ENCODE results near the gene PCDHB4. TPM values are rescaled to one million over a fixed set of nuclear protein-coding genes. Genes with fewer than 3 reads are reported as not detected.
A peak's percentile ranks its signal among the peaks of the same experiment; 100 is the strongest.
"Not testable (repeated sequence)": the region's sequence is repeated elsewhere in the genome, so short reads cannot be mapped to it uniquely, and the experiment has no call there.

PCDHB4 gene
- polyA plus RNA-seq (ENCODE audit: low read depth in 6 of 6), result not detected

DNA sequence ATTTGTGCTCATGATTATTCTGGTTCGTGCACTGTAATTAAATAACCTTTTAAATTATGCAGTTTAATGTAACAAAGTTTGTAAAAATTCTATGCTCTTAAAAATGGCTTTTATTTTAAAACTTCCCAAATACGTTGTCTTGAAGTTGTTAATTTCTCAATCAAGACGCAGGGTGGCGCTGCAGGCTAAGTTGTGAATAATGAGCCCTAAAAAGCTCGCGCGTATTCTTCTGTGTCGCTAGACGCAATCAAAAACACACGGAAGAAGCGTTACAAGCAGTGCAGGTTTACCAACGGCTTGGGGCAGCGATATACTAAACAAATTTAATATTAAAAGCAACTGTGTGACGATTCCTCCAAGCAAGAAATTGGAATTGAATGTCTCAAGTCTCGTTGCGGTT, at the start of gene PCDHB4:
PCDHB4 (plus strand) TSS at position 256 of the 400 bp plus-strand sequence. CDS start 181 bp downstream, outside the sequence.
- Mint-ChIP-seq H3K9me3 (peaks cover 4 to 31% (median 15%) of the 10 kb centered on the region in 7 donors), H3K36me3 (peaks cover 0 to 6% of the 10 kb centered on the region in 2 donors), H3K4me1 (no peaks in the 10 kb centered on the region), H3K27me3 (peaks cover 7 to 23% (median 20%) of the 10 kb centered on the region in 3 donors), H3K27ac (no peak within 1 kb of the TSS), H3K4me3 (no peak within 1 kb of the TSS)
- no peak for DNase-seq
- ATAC-seq (ENCODE audit: low read depth in 2 of 2), result no peak

DNA sequence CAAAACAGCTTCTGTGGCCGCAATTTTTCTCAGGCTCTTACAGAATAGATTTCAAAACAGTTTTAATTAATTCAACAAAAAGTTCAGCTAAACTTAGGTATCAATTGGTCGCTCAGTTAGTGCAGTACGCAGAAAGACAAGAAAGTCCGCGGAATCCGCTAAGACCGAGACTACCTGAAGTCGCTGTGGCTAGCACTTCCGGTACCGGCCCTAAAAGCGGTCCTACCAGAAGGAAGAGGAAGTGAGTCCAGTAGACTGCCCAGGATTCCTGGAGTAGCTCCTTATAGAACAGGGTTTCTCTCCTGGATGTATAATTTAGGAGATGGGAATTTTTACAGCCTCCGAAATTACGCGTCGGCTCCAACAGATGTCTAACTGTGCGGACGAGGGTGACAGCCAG, 43.8 kb upstream of the PCDHB4 start:
- Mint-ChIP-seq H3K36me3 (no peaks in the 10 kb centered on the region), H3K4me1 (no peaks in the 10 kb centered on the region), H3K27me3 (peaks cover 9 to 15% (median 12%) of the 10 kb centered on the region in 3 donors), H3K27ac (no peak overlapping the region), H3K4me3 (no peak overlapping the region), H3K9me3 (peaks cover 0 to 31% (median 9%) of the 10 kb centered on the region in 7 donors)
- ATAC-seq (ENCODE audit: low read depth in 2 of 2) (no peak), DNase-seq (no peak)

DNA sequence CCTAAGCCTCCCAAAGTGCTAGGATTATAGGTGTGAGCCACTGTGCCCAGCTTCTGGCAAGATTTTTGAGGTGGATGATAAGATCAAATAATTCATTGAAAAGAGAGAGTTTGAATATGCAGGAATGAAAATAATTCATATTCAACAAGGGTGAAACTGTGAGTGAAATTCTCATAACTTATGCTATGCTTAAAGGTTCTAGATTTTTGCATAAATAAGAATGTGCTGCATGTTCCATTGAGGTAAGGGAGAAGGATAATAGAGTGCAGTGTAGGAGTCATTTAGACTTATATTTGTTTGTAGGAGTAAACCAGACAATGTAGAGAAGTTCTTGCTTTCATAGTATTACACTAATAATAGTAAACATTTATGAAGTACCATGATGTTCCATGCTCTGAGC, 39.4 kb upstream of the PCDHB4 start:
- H3K4me3 Mint-ChIP-seq, result no peak overlapping the region
- H3K9me3 Mint-ChIP-seq, result peaks cover 6 to 40% (median 13%) of the 10 kb centered on the region in 7 donors
- ATAC-seq (ENCODE audit: low read depth in 2 of 2), result no peak

DNA sequence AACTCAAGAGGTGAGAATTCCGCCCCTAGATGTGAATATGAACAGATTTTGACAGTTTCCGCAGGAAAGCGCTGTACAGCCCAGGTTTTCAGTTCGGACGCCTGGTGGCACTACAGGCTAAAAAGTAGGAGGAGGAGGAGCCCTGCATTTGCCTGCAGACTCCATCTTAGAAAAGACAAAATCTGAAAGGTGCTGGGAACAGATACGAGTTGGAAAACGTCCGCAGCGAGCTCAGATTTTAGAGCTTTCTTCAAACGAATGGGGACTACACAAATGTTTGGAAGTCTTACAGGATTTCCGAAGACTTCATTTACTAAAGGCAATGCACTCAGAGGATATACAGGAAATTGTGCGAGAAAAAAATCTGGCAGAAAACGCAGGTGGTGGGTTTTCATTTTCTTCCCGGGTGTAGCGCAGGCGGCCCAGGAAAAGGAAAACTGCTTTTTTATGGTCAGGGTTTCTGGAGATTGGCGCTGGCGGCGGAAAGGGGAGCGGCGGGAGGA, 37.1 kb upstream of the PCDHB4 start:
- peak; percentile 52 to 55 for ATAC-seq (ENCODE audit: low read depth in 2 of 2)

More for the DNA sequence above, 39.4 kb upstream of the PCDHB4 start:
- H3K27ac Mint-ChIP-seq, result no peak overlapping the region
- peaks cover 4 to 9% (median 7%) of the 10 kb centered on the region in 3 donors for H3K4me1 Mint-ChIP-seq
- peaks cover 5 to 13% of the 10 kb centered on the region in 2 donors for H3K36me3 Mint-ChIP-seq
- peaks cover 20 to 36% (median 30%) of the 10 kb centered on the region in 3 donors for H3K27me3 Mint-ChIP-seq
- no peak for DNase-seq

DNA sequence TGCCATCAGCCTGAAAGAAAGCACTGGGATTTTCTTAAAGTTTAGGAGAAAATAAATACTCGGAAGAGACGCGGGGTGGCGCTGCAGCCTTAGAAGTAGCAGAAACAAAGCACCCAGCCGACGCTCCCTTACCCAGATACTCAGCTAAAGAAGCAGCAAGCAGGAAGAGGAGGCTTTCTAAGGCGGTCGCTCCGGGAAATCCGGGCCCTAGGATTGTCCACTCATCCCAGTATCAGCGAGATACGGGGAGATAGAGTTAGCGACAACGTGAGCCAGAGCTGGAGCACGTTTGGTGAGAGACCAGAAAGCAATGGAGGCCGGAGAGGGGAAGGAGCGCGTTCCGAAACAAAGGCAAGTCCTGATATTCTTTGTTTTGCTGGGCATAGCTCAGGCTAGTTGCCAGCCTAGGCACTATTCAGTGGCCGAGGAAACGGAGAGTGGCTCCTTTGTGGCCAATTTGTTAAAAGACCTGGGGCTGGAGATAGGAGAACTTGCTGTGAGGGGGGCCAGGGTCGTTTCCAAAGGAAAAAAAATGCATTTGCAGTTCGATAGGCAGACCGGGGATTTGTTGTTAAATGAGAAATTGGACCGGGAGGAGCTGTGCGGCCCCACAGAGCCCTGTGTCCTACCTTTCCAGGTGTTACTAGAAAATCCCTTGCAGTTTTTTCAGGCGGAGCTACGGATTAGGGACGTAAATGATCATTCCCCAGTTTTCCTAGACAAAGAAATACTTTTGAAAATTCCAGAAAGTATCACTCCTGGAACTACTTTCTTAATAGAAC, 26.9 kb upstream of the PCDHB4 start, which contains the start of gene PCDHB2:
PCDHB2 (plus strand) TSS at position 135 of the 782 bp plus-strand sequence; CDS start at position 311, 176 bp downstream.
- H3K9me3 Mint-ChIP-seq, result peaks cover 0 to 52% (median 22%) of the 10 kb centered on the region in 7 donors
- peaks cover 30 to 48% (median 39%) of the 10 kb centered on the region in 3 donors for H3K27me3 Mint-ChIP-seq
- no peak for ATAC-seq (ENCODE audit: low read depth in 2 of 2)
- peak within 1 kb of the TSS in 2 of 8 donors; percentile 27 to 34 for H3K4me3 Mint-ChIP-seq
- H3K36me3 Mint-ChIP-seq, result peaks cover 8 to 19% of the 10 kb centered on the region in 2 donors
- H3K4me1 Mint-ChIP-seq, result no peaks in the 10 kb centered on the region
- no peak for DNase-seq
- peak within 1 kb of the TSS in 1 of 6 donors; percentile 9 for H3K27ac Mint-ChIP-seq

More for the DNA sequence above, 37.1 kb upstream of the PCDHB4 start:
- Mint-ChIP-seq H3K36me3 (peaks cover 5 to 17% of the 10 kb centered on the region in 2 donors), H3K4me3 (peak overlapping the region; percentile 78 to 95 (median 86)), H3K27ac (peak overlapping the region in 1 of 6 donors; percentile 22), H3K27me3 (peaks cover 35 to 38% (median 35%) of the 10 kb centered on the region in 3 donors), H3K4me1 (peaks cover 4 to 9% (median 7%) of the 10 kb centered on the region in 3 donors), H3K9me3 (peaks cover 7 to 40% (median 12%) of the 10 kb centered on the region in 7 donors)
- DNase-seq, result peak; percentile 6

DNA sequence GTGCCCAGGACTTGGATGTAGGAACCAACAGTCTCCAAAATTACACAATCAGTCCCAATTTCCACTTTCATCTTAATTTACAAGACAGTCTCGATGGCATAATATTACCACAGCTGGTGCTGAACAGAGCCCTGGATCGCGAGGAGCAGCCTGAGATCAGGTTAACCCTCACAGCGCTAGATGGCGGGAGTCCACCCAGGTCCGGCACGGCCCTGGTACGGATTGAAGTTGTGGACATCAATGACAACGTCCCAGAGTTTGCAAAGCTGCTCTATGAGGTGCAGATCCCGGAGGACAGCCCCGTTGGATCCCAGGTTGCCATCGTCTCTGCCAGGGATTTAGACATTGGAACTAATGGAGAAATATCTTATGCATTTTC, 26.4 kb upstream of the PCDHB4 start:
- Mint-ChIP-seq H3K27me3 (peaks cover 33 to 52% (median 45%) of the 10 kb centered on the region in 3 donors), H3K36me3 (peaks cover 8 to 25% of the 10 kb centered on the region in 2 donors), H3K9me3 (peaks cover under 1 to 57% (median 25%) of the 10 kb centered on the region in 7 donors), H3K27ac (no peak overlapping the region), H3K4me1 (peaks cover 0 to 2% (median 1%) of the 10 kb centered on the region in 3 donors), H3K4me3 (no peak overlapping the region)
- no peak for DNase-seq
- ATAC-seq (ENCODE audit: low read depth in 2 of 2), result no peak

DNA sequence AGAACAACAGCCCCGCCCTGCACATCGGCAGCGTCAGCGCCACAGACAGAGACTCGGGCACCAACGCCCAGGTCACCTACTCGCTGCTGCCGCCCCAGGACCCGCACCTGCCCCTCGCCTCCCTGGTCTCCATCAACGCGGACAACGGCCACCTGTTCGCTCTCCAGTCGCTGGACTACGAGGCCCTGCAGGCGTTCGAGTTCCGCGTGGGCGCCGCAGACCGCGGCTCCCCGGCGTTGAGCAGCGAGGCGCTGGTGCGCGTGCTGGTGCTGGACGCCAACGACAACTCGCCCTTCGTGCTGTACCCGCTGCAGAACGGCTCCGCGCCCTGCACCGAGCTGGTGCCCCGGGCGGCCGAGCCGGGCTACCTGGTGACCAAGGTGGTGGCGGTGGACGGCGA, 25.4 kb upstream of the PCDHB4 start:
- Mint-ChIP-seq H3K9me3 (peaks cover 4 to 61% (median 28%) of the 10 kb centered on the region in 7 donors), H3K27me3 (peaks cover 42 to 54% (median 53%) of the 10 kb centered on the region in 3 donors), H3K27ac (peak overlapping the region in 3 of 6 donors; percentile 42 to 85 (median 78)), H3K36me3 (peaks cover 12 to 30% of the 10 kb centered on the region in 2 donors)
- ATAC-seq (ENCODE audit: low read depth in 2 of 2); H3K4me3 Mint-ChIP-seq; DNase-seq; H3K4me1 Mint-ChIP-seq: not testable (repeated sequence)

DNA sequence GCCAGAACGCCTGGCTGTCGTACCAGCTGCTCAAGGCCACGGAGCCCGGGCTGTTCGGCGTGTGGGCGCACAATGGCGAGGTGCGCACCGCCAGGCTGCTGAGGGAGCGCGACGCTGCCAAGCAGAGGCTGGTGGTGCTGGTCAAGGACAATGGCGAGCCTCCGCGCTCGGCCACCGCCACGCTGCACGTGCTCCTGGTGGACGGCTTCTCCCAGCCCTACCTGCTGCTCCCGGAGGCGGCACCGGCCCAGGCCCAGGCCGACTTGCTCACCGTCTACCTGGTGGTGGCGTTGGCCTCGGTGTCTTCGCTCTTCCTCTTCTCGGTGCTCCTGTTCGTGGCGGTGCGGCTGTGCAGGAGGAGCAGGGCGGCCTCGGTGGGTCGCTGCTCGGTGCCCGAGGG, 25.0 kb upstream of the PCDHB4 start:
- H3K27ac Mint-ChIP-seq; H3K4me1 Mint-ChIP-seq; H3K4me3 Mint-ChIP-seq; DNase-seq; ATAC-seq (ENCODE audit: low read depth in 2 of 2): not testable (repeated sequence)
- H3K27me3 Mint-ChIP-seq, result peaks cover 46 to 58% (median 53%) of the 10 kb centered on the region in 3 donors
- peaks cover 16 to 30% of the 10 kb centered on the region in 2 donors for H3K36me3 Mint-ChIP-seq
- peaks cover 4 to 65% (median 31%) of the 10 kb centered on the region in 7 donors for H3K9me3 Mint-ChIP-seq

DNA sequence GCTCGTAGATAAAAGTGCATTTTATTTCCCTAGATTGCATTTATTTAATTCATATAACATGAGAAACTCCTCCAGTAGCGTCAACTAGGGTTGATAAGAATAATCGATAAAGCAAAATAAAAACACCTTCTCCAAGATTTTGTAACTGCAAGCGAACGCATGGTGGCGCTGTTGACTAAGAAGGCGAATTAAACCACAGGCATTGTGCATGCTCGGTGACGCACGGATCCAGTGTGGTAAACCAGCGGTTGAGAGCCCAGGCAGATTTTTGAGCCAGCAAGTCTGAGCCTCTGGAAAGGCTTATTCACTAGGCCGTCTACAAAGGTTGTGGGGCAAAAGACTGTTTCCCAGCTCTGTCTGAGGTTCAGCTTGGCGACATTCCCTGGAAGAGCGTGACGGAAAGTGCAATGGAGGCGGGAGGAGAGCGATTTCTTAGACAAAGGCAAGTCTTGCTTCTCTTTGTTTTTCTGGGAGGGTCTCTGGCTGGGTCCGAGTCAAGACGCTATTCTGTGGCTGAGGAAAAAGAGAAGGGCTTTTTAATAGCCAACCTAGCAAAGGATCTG, 21.3 kb upstream of the PCDHB4 start, which contains the start of gene PCDHB3:
PCDHB3 (plus strand) TSS at position 231 of the 563 bp plus-strand sequence; CDS start at position 408, 177 bp downstream.
- ATAC-seq (ENCODE audit: low read depth in 2 of 2) (no peak), DNase-seq (no peak)
- Mint-ChIP-seq H3K27me3 (peaks cover 26 to 48% (median 29%) of the 10 kb centered on the region in 3 donors), H3K27ac (no peak within 1 kb of the TSS), H3K4me1 (peaks cover 0 to 5% (median 4%) of the 10 kb centered on the region in 3 donors), H3K36me3 (peaks cover 11 to 15% of the 10 kb centered on the region in 2 donors), H3K9me3 (peaks cover 4 to 53% (median 25%) of the 10 kb centered on the region in 7 donors), H3K4me3 (peak within 1 kb of the TSS in 1 of 8 donors; percentile 49)

DNA sequence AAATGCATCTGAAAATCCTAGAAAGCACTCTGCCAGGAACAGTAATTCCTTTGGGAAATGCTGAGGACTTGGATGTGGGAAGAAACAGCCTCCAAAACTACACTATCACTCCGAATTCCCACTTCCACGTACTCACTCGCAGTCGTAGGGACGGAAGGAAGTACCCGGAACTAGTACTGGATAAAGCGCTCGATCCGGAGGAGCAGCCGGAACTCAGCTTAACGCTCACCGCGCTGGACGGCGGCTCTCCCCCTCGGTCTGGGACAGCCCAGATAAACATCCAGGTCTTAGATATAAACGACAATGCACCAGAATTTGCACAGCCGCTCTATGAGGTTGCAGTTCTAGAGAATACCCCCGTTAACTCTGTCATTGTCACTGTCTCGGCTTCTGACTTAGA, 20.6 kb upstream of the PCDHB4 start:
- Mint-ChIP-seq H3K27me3 (peaks cover 26 to 41% (median 28%) of the 10 kb centered on the region in 3 donors), H3K4me1 (peaks cover 0 to 5% (median 4%) of the 10 kb centered on the region in 3 donors), H3K9me3 (peaks cover 4 to 49% (median 20%) of the 10 kb centered on the region in 7 donors), H3K36me3 (peaks cover 11 to 15% of the 10 kb centered on the region in 2 donors), H3K27ac (no peak overlapping the region), H3K4me3 (no peak overlapping the region)
- ATAC-seq (ENCODE audit: low read depth in 2 of 2), result no peak
- DNase-seq, result no peak

DNA sequence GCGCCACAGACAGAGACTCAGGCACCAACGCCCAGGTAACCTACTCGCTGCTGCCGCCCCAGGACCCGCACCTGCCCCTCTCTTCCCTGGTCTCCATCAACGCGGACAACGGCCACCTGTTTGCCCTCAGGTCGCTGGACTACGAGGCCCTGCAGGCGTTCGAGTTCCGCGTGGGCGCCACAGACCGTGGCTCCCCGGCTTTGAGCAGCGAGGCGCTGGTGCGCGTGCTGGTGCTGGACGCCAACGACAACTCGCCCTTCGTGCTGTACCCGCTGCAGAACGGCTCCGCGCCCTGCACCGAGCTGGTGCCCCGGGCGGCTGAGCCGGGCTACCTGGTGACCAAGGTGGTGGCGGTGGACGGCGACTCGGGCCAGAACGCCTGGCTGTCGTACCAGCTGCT, 19.5 kb upstream of the PCDHB4 start:
- peak overlapping the region in 1 of 8 donors; percentile 76 for H3K4me3 Mint-ChIP-seq
- H3K4me1 Mint-ChIP-seq; H3K27ac Mint-ChIP-seq; ATAC-seq (ENCODE audit: low read depth in 2 of 2); DNase-seq: not testable (repeated sequence)
- H3K9me3 Mint-ChIP-seq, result peaks cover 4 to 47% (median 20%) of the 10 kb centered on the region in 7 donors
- peaks cover 11 to 15% of the 10 kb centered on the region in 2 donors for H3K36me3 Mint-ChIP-seq
- peaks cover 26 to 41% (median 28%) of the 10 kb centered on the region in 3 donors for H3K27me3 Mint-ChIP-seq

DNA sequence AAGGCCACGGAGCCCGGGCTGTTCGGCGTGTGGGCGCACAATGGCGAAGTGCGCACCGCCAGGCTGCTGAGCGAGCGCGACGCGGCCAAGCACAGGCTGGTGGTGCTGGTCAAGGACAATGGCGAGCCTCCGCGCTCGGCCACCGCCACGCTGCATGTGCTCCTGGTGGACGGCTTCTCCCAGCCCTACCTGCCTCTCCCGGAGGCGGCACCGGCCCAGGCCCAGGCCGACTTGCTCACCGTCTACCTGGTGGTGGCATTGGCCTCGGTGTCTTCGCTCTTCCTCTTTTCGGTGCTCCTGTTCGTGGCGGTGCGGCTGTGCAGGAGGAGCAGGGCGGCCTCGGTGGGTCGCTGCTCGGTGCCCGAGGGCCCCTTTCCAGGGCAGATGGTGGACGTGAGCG, 19.1 kb upstream of the PCDHB4 start:
- not testable (repeated sequence) for H3K4me1 Mint-ChIP-seq; H3K27ac Mint-ChIP-seq; H3K4me3 Mint-ChIP-seq; DNase-seq; ATAC-seq (ENCODE audit: low read depth in 2 of 2)
- peaks cover 4 to 44% (median 22%) of the 10 kb centered on the region in 7 donors for H3K9me3 Mint-ChIP-seq
- peaks cover 11 to 15% of the 10 kb centered on the region in 2 donors for H3K36me3 Mint-ChIP-seq
- H3K27me3 Mint-ChIP-seq, result peaks cover 26 to 41% (median 28%) of the 10 kb centered on the region in 3 donors

DNA sequence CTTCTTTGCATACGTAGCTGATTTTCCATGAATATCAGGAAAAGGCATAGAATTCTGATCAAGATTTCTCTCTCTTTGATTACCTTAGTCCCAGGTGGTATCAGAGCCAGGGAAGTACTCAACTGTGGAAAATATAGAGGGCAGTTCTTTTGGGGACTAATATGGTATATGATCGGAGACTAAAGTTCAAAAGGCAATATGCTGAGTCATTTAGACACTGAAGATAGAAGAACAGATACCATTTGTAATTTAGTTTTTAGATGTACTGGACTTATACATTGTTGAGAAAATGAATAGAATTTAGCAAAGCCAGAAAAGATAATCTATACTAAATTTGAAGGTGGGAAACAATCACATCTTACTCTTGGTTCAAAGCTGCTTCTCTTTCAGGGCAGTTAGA, 16.3 kb upstream of the PCDHB4 start:
- peaks cover 0 to 2% (median 1%) of the 10 kb centered on the region in 3 donors for H3K4me1 Mint-ChIP-seq
- ATAC-seq (ENCODE audit: low read depth in 2 of 2) (no peak), DNase-seq (no peak)
- H3K36me3 Mint-ChIP-seq, result peaks cover 4 to 11% of the 10 kb centered on the region in 2 donors
- peaks cover 2 to 35% (median 21%) of the 10 kb centered on the region in 7 donors for H3K9me3 Mint-ChIP-seq
- peaks cover 7 to 28% (median 18%) of the 10 kb centered on the region in 3 donors for H3K27me3 Mint-ChIP-seq
- no peak overlapping the region for H3K4me3 Mint-ChIP-seq
- H3K27ac Mint-ChIP-seq, result no peak overlapping the region

Measured in naive B cell (primary cell).